DOHH2 (cell line): ENCODE data around the gene IER5L.

ENCODE experiments used
- H3F3A ChIP-seq: fragments of 200-600 bp; sonication (generic), shearing (Covaris generic); 2 replicates; pipeline ENCODE4 v1.6.0; 2016; ENCODE audit warnings: antibody characterized with exemption, mild to moderate bottlenecking; ENCODE audit not compliant: control insufficient read depth, insufficient read depth
- H3K27ac ChIP-seq: fragments of 200-600 bp; sonication (generic); 2 replicates; pipeline ENCODE4 v1.5.1; 2014; ENCODE audit warnings: low read depth, mild to moderate bottlenecking, low read length, moderate library complexity
- H3K27me3 ChIP-seq: fragments of 200-600 bp; sonication (generic); 2 replicates; pipeline ENCODE4 v1.6.1; 2014; ENCODE audit warnings: mild to moderate bottlenecking, low read length, mixed read lengths; ENCODE audit not compliant: control insufficient read depth
- H3K36me3 ChIP-seq: fragments of 200-600 bp; sonication (generic); 2 replicates; pipeline ENCODE4 v1.6.1; 2014; ENCODE audit warnings: mild to moderate bottlenecking, low read length, moderate library complexity, mixed read lengths; ENCODE audit not compliant: control insufficient read depth
- H3K4me1 ChIP-seq: fragments of 200-600 bp; sonication (generic); 2 replicates; pipeline ENCODE4 v1.6.1; 2014; ENCODE audit warnings: mild to moderate bottlenecking, low read length, mixed read lengths; ENCODE audit not compliant: control insufficient read depth
- H3K4me2 ChIP-seq: fragments of 200-600 bp; sonication (generic); 2 replicates; pipeline ENCODE4 v1.6.0; 2014; ENCODE audit warnings: mild to moderate bottlenecking, low read length, moderate library complexity
- H3K4me3 ChIP-seq: fragments of 200-600 bp; sonication (generic); 2 replicates; pipeline ENCODE4 v1.5.1; 2014; ENCODE audit warnings: mild to moderate bottlenecking, low read length, mixed read lengths
- H3K79me2 ChIP-seq: fragments of 200-600 bp; sonication (generic); 2 replicates; pipeline ENCODE4 v1.6.1; 2014; ENCODE audit warnings: mild to moderate bottlenecking, low read length, mixed read lengths; ENCODE audit not compliant: control insufficient read depth
- H3K9me2 ChIP-seq: fragments of 200-600 bp; sonication (generic); replicated peaks from 2 replicates; pipeline ENCODE4 v1.6.1; 2014; ENCODE audit warnings: mild to moderate bottlenecking, low read length, mixed read lengths; ENCODE audit not compliant: control insufficient read depth
- H3K9me3 ChIP-seq: fragments of 200-600 bp; sonication (generic); 2 replicates; pipeline ENCODE4 v1.6.1; 2014; ENCODE audit warnings: antibody characterized with exemption, low read length, mixed read lengths; ENCODE audit not compliant: control insufficient read depth, insufficient read depth
- H4K20me1 ChIP-seq: fragments of 200-600 bp; sonication (generic); 2 replicates; pipeline ENCODE4 v1.6.0; 2014; ENCODE audit warnings: low read depth, mild to moderate bottlenecking, antibody characterized with exemption, low read length, moderate library complexity; ENCODE audit not compliant: control insufficient read depth, insufficient read depth
- EZH2phosphoT487 ChIP-seq: fragments of 200-600 bp; sonication (generic); IDR thresholded peaks from 2 replicates; pipeline ENCODE4 v1.6.1; 2017; ENCODE audit warnings: borderline replicate concordance, mild to moderate bottlenecking, antibody characterized with exemption, low read length, moderate library complexity, mixed read lengths
- TF ChIP-seq, protein P1 (sequence below): fragments of 200-600 bp; sonication (generic); IDR thresholded peaks from one replicate; pipeline ENCODE4 v1.5.1; 2014; ENCODE audit warnings: antibody characterized with exemption, mild to moderate bottlenecking, low read depth, low read length; ENCODE audit not compliant: poor library complexity, severe bottlenecking

Gene IER5L

DNA sequence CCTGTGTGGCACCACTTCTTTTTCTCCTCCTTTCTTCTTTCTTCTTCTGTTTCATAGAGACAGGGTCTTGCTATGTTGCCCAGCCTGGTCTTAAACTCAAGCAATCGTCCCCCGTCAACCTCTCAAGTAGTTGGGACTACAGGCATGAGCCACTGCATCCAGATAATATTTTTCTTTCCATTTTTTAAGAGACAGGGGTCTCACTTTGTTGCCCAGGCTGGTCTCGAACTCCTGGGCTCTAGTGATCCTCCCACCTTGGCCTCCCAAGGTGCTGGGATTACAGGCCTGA is 47.4 kb upstream of the IER5L start:
- no peak overlapping the region for H3K4me2 ChIP-seq
- TF ChIP-seq, protein P1, sequence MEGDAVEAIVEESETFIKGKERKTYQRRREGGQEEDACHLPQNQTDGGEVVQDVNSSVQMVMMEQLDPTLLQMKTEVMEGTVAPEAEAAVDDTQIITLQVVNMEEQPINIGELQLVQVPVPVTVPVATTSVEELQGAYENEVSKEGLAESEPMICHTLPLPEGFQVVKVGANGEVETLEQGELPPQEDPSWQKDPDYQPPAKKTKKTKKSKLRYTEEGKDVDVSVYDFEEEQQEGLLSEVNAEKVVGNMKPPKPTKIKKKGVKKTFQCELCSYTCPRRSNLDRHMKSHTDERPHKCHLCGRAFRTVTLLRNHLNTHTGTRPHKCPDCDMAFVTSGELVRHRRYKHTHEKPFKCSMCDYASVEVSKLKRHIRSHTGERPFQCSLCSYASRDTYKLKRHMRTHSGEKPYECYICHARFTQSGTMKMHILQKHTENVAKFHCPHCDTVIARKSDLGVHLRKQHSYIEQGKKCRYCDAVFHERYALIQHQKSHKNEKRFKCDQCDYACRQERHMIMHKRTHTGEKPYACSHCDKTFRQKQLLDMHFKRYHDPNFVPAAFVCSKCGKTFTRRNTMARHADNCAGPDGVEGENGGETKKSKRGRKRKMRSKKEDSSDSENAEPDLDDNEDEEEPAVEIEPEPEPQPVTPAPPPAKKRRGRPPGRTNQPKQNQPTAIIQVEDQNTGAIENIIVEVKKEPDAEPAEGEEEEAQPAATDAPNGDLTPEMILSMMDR = no peak
- H3K4me1 ChIP-seq = peaks cover 14% of the 10 kb centered on the region
- no peak overlapping the region for H3K4me3 ChIP-seq
- no peaks in the 10 kb centered on the region for H4K20me1 ChIP-seq
- no peaks in the 10 kb centered on the region for H3K36me3 ChIP-seq
- H3K27ac ChIP-seq = no peak overlapping the region
- H3F3A ChIP-seq = no peaks in the 10 kb centered on the region
- H3K9me3 ChIP-seq = no peaks in the 10 kb centered on the region
- no peaks in the 10 kb centered on the region for H3K79me2 ChIP-seq
- peaks cover 15% of the 10 kb centered on the region for H3K27me3 ChIP-seq
- H3K9me2 ChIP-seq = no peaks in the 10 kb centered on the region

DNA sequence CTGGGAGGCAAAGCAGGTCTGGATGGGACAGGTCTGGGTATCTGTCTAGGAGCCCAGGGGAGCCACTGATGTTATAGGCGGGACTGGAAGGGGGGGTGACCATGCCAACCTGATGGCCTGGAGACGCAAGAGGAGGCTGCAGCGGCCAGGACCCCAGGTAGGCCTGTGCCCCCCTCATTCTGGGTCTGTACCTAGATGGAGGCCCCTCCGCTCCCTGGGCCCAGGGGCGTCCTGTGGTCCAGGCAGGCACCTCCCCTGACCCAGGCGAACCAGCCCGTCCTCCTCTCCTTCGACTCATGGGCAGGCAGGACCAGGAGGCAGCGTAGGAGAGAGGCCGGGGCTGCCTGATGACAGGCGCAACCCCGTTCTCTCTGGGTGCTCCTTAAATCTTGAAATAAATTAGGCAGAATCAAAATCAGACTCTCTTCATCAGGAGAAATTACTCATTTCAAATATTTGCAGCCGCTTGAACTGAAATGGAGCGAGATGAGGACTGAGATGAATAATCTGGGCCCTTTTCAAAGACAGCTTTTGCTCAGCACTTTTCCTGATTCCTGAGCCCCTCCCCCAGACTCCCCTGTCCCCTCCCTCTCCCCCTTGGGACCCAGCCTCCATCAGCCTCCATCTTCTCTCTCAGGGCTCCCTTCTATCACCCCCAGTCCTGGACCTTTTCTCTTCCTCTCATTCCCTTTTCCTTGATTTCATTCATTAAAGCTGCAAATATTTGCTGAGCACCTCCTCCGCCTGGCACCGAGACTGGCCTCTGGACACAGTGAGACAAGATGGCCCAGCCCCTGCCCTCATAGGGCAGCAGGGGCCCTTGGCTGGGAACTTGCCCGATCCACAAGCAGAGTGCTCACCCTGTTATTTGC is 46.8 kb upstream of the IER5L start:
- peaks cover 11% of the 10 kb centered on the region for H3K27me3 ChIP-seq
- H3K4me1 ChIP-seq = peaks cover 14% of the 10 kb centered on the region
- no peaks in the 10 kb centered on the region for H3K9me3 ChIP-seq
- H3K79me2 ChIP-seq = no peaks in the 10 kb centered on the region
- no peaks in the 10 kb centered on the region for H4K20me1 ChIP-seq
- no peaks in the 10 kb centered on the region for H3K9me2 ChIP-seq
- H3K36me3 ChIP-seq = no peaks in the 10 kb centered on the region
- H3F3A ChIP-seq = no peaks in the 10 kb centered on the region
- TF ChIP-seq, protein P1 = no peak
- TF ChIP-seq EZH2phosphoT487 = no peak
- no peak overlapping the region for H3K4me3 ChIP-seq
- H3K4me2 ChIP-seq = no peak overlapping the region
- no peak overlapping the region for H3K27ac ChIP-seq

DNA sequence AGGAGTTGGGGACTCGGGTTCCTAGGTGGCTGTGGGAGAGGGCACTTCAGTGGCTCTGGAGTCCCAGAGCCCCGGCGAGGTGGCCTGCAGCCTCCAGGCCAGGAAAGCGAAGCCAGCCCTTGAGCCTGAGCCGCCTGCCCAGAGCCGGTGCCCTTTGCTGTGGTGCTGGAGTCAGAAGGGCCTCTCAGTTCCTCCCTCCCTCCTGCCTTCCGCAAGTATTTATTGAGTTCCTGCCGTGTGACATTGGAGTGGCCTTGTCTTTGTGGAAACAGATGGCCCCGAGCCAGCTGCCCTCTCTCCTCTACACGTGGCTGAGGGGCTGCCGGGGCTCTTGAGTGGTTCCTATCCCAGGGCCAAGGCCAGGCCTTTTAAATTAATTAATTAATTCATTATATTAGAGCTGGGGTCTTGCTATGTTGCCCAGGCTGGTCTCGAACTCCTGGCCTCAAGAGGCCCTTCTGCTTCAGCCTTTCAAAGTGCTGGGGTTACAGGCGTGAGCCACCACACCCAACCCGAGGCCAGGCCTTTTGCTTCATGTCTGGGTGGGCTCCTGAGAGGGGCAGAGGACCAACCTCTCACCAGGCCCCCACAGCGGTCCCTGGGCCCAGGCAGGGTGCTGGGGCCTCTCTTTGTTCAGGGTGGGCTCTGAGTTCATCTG is 45.6 kb upstream of the IER5L start:
- Histone ChIP-seq H3K4me3 (no peak overlapping the region), H3K4me1 (peaks cover 14% of the 10 kb centered on the region), H3K9me3 (no peaks in the 10 kb centered on the region), H3K9me2 (no peaks in the 10 kb centered on the region), H3K27ac (no peak overlapping the region), H3K79me2 (no peaks in the 10 kb centered on the region), H4K20me1 (no peaks in the 10 kb centered on the region), H3K27me3 (peaks cover 5% of the 10 kb centered on the region; the same call in 1 of the 2 replicates), H3K36me3 (no peaks in the 10 kb centered on the region), H3K4me2 (no peak overlapping the region), H3F3A (no peaks in the 10 kb centered on the region)
- TF ChIP-seq, protein P1 = no peak
- TF ChIP-seq EZH2phosphoT487 = no peak
